Measurements from ENCODE around the gene CHST15. TPM values are rescaled to one million over a fixed set of nuclear protein-coding genes. Genes with fewer than 3 reads are reported as not detected.
"Not testable (repeated sequence)": the region's sequence is repeated elsewhere in the genome, so short reads cannot be mapped to it uniquely, and the experiment has no call there.

The CHST15 gene
- total RNA-seq, 2 experiments from 2014 or later = 0.12 to 0.25 TPM

- Mint-ChIP-seq H3K27me3 (peaks cover 23% of the 10 kb centered on the region), H3K4me1 (peaks cover 5% of the 10 kb centered on the region), H3K4me3 (no peak overlapping the region), H3K36me3 (no peaks in the 10 kb centered on the region), H3K9me3 (peaks cover 2% of the 10 kb centered on the region), H3K27ac (no peak overlapping the region)
- no peak for DNase-seq
Measured at GRCh38 chr10:124043310-124044142, 49.9 kb downstream of the CHST15 start.

- H3K27me3 Mint-ChIP-seq = peaks cover 23% of the 10 kb centered on the region
- peaks cover 2% of the 10 kb centered on the region for H3K9me3 Mint-ChIP-seq
- no peak for DNase-seq
- no peak overlapping the region for H3K4me3 Mint-ChIP-seq
- no peak overlapping the region for H3K27ac Mint-ChIP-seq
- H3K4me1 Mint-ChIP-seq = peaks cover 5% of the 10 kb centered on the region
- no peaks in the 10 kb centered on the region for H3K36me3 Mint-ChIP-seq
Measured at GRCh38 chr10:124042656-124043309, 50.6 kb downstream of the CHST15 start.

GRCh38 chr10:124041675-124042445, 51.5 kb downstream of the CHST15 start:
- Mint-ChIP-seq H3K9me3 (peaks cover 2% of the 10 kb centered on the region), H3K4me3 (no peak overlapping the region), H3K27me3 (peaks cover 23% of the 10 kb centered on the region), H3K4me1 (peaks cover 5% of the 10 kb centered on the region), H3K27ac (no peak overlapping the region), H3K36me3 (no peaks in the 10 kb centered on the region)
- DNase-seq = no peak

- H3K27ac Mint-ChIP-seq = no peak overlapping the region
- H3K4me3 Mint-ChIP-seq = no peak overlapping the region
- H3K4me1 Mint-ChIP-seq = peaks cover 10% of the 10 kb centered on the region
- no peak for DNase-seq
- peaks cover 1% of the 10 kb centered on the region for H3K9me3 Mint-ChIP-seq
- H3K36me3 Mint-ChIP-seq = no peaks in the 10 kb centered on the region
- H3K27me3 Mint-ChIP-seq = peaks cover 23% of the 10 kb centered on the region
Measured at GRCh38 chr10:124040451-124041188, 52.8 kb downstream of the CHST15 start.

GRCh38 chr10:124039483-124040013, 53.9 kb downstream of the CHST15 start:
- no peaks in the 10 kb centered on the region for H3K36me3 Mint-ChIP-seq
- H3K4me1 Mint-ChIP-seq = peaks cover 13% of the 10 kb centered on the region
- H3K9me3 Mint-ChIP-seq = no peaks in the 10 kb centered on the region
- H3K27ac Mint-ChIP-seq = no peak overlapping the region
- no peak overlapping the region for H3K4me3 Mint-ChIP-seq
- DNase-seq = no peak
- H3K27me3 Mint-ChIP-seq = peaks cover 23% of the 10 kb centered on the region

GRCh38 chr10:124037784-124038183, 55.6 kb downstream of the CHST15 start:
- H3K4me3 Mint-ChIP-seq = no peak overlapping the region
- H3K36me3 Mint-ChIP-seq = no peaks in the 10 kb centered on the region
- H3K4me1 Mint-ChIP-seq = peaks cover 8% of the 10 kb centered on the region
- no peaks in the 10 kb centered on the region for H3K9me3 Mint-ChIP-seq
- H3K27me3 Mint-ChIP-seq = peaks cover 14% of the 10 kb centered on the region
- no peak overlapping the region for H3K27ac Mint-ChIP-seq
- no peak for DNase-seq

GRCh38 chr10:124037286-124037685, 56.1 kb downstream of the CHST15 start:
- Mint-ChIP-seq H3K4me3 (no peak overlapping the region), H3K9me3 (no peaks in the 10 kb centered on the region), H3K36me3 (no peaks in the 10 kb centered on the region), H3K4me1 (peaks cover 7% of the 10 kb centered on the region), H3K27me3 (peaks cover 9% of the 10 kb centered on the region), H3K27ac (no peak overlapping the region)
- no peak for DNase-seq

GRCh38 chr10:124036746-124037145, 56.7 kb downstream of the CHST15 start:
- no peak overlapping the region for H3K27ac Mint-ChIP-seq
- H3K4me1 Mint-ChIP-seq = peaks cover 7% of the 10 kb centered on the region
- peaks cover 7% of the 10 kb centered on the region for H3K27me3 Mint-ChIP-seq
- DNase-seq = no peak
- H3K9me3 Mint-ChIP-seq = no peaks in the 10 kb centered on the region
- no peaks in the 10 kb centered on the region for H3K36me3 Mint-ChIP-seq
- H3K4me3 Mint-ChIP-seq = no peak overlapping the region

GRCh38 chr10:124035928-124036558, 57.4 kb downstream of the CHST15 start:
- peak; percentile 40 for DNase-seq
- peak overlapping the region; percentile 49 for H3K27ac Mint-ChIP-seq

GRCh38 chr10:124035306-124035927, 58.0 kb downstream of the CHST15 start:
- H3K4me1 Mint-ChIP-seq = peaks cover 7% of the 10 kb centered on the region
- H3K27me3 Mint-ChIP-seq = no peaks in the 10 kb centered on the region

More at GRCh38 chr10:124035928-124036558, 57.4 kb downstream of the CHST15 start:
- H3K9me3 Mint-ChIP-seq = no peaks in the 10 kb centered on the region
- H3K4me3 Mint-ChIP-seq = peak overlapping the region; percentile 23
- no peaks in the 10 kb centered on the region for H3K36me3 Mint-ChIP-seq
- peaks cover 7% of the 10 kb centered on the region for H3K4me1 Mint-ChIP-seq
- H3K27me3 Mint-ChIP-seq = peaks cover 5% of the 10 kb centered on the region

GRCh38 chr10:124034576-124035305, 58.7 kb downstream of the CHST15 start:
- H3K27me3 Mint-ChIP-seq, H3K4me1 Mint-ChIP-seq, H3K9me3 Mint-ChIP-seq, H3K27ac Mint-ChIP-seq, H3K36me3 Mint-ChIP-seq, H3K4me3 Mint-ChIP-seq: not testable (repeated sequence)
- DNase-seq = peak; percentile 4

More at GRCh38 chr10:124035306-124035927, 58.0 kb downstream of the CHST15 start:
- H3K27ac Mint-ChIP-seq = peak overlapping the region; percentile 49
- no peaks in the 10 kb centered on the region for H3K9me3 Mint-ChIP-seq
- H3K4me3 Mint-ChIP-seq = peak overlapping the region; percentile 23
- no peak for DNase-seq
- H3K36me3 Mint-ChIP-seq = no peaks in the 10 kb centered on the region

- Mint-ChIP-seq H3K27me3 (no peaks in the 10 kb centered on the region), H3K27ac (no peak overlapping the region), H3K4me3 (no peak overlapping the region), H3K4me1 (peaks cover 7% of the 10 kb centered on the region), H3K9me3 (no peaks in the 10 kb centered on the region), H3K36me3 (no peaks in the 10 kb centered on the region)
- DNase-seq = no peak
Measured at GRCh38 chr10:124033887-124034218, 59.5 kb downstream of the CHST15 start.
